ENCODE results near the gene UBXN4.
"Not testable (repeated sequence)": the region's sequence is repeated elsewhere in the genome, so short reads cannot be mapped to it uniquely, and the experiment has no call there.

Gene UBXN4

GRCh38 chr2:135773319-135773718 is 31.7 kb downstream of the UBXN4 start:
- DNase-seq: no peak

GRCh38 chr2:135773917-135774316 is 32.3 kb downstream of the UBXN4 start:
- DNase-seq: peak; percentile 36

GRCh38 chr2:135775420-135775819 is 33.8 kb downstream of the UBXN4 start:
- no peak for DNase-seq

- DNase-seq: no peak
These were observed 34.7 kb downstream of the UBXN4 start for GRCh38 chr2:135776367-135776766.

- no peak for DNase-seq
These were observed 40.6 kb downstream of the UBXN4 start for GRCh38 chr2:135782231-135782630.

GRCh38 chr2:135783439-135783838 is 41.8 kb downstream of the UBXN4 start:
- DNase-seq: no peak

GRCh38 chr2:135785032-135785431 is 43.4 kb downstream of the UBXN4 start:
- DNase-seq: no peak

GRCh38 chr2:135786823-135787222 is 45.2 kb downstream of the UBXN4 start:
- DNase-seq: peak; percentile 95

- no peak for DNase-seq
These were observed 48.8 kb downstream of the UBXN4 start for GRCh38 chr2:135790423-135790822.

- DNase-seq: peak; percentile 57
These were observed 49.9 kb downstream of the UBXN4 start for GRCh38 chr2:135791418-135792190.

- DNase-seq: no peak
These were observed 50.9 kb downstream of the UBXN4 start for GRCh38 chr2:135792401-135793150.

GRCh38 chr2:135795641-135796040 is 54.0 kb downstream of the UBXN4 start:
- not testable (repeated sequence) for DNase-seq

GRCh38 chr2:135796606-135797005 is 55.0 kb downstream of the UBXN4 start:
- no peak for DNase-seq

GRCh38 chr2:135797497-135798274 is 56.0 kb downstream of the UBXN4 start:
- peak; percentile 80 for DNase-seq

- no peak for DNase-seq
These were observed 56.6 kb downstream of the UBXN4 start for GRCh38 chr2:135798275-135798705.

- no peak for DNase-seq
These were observed 57.1 kb downstream of the UBXN4 start for GRCh38 chr2:135798762-135799161.

GRCh38 chr2:135799738-135800137 is 58.1 kb downstream of the UBXN4 start:
- no peak for DNase-seq

GRCh38 chr2:135800513-135801460 is 59.1 kb downstream of the UBXN4 start:
- no peak for DNase-seq

- no peak for DNase-seq
These were observed 60.7 kb downstream of the UBXN4 start for GRCh38 chr2:135802350-135802749.

- DNase-seq: no peak
These were observed 61.6 kb downstream of the UBXN4 start for GRCh38 chr2:135803278-135803677.

GRCh38 chr2:135807874-135808273 is 66.2 kb downstream of the UBXN4 start:
- not testable (repeated sequence) for DNase-seq

GRCh38 chr2:135812907-135813511 is 71.4 kb downstream of the UBXN4 start:
- no peak for DNase-seq
